HG03103 (cell line): ENCODE measurements around the gene IGFBP3.

Experiments used
- ATAC-seq: cut with Tn5 transposase; IDR thresholded peaks from one replicate; pipeline ENCODE4 v1.9.1; 2021; ENCODE audit warnings: low read depth; ENCODE audit not compliant: unreplicated experiment

Gene IGFBP3

GRCh38 chr7:45876519-45876918, 44.6 kb downstream of the IGFBP3 start:
- no peak for ATAC-seq

DNA sequence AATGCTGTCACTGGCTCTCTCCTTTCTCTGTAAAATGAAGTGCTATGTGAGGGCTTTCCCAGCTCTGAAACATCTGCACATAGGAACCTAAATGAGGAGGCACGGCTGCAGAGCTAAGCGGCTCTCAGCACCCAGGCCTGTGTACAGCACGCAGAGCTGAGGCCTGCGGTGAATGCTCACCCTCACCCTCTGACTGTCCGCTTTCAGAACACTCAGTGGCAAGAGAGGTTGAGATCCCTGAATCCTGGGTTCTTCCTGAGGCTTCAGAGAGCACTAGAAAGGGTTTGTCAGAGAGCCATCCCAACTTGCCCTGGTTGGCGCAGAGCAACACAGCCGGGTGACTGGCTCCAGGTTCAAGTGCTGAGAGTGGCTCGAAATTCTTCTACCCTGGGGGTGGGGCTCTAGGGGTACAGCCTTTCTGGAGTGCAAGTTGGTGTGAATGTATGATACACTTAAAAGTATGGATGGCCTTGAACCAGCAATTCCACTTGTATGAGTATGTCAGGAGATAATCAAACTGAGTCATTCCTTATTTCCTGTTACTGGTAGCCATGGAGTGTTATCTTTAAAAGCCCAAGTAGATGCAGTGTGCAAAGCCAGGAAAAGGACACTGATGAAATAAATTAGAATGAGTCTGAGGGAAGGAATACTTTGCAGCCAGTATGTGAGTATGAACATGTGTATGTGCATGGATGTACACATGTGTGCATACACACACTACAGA, 46.5 kb downstream of the IGFBP3 start:
- ATAC-seq, result no peak

- ATAC-seq, result no peak
These were observed 47.7 kb downstream of the IGFBP3 start for GRCh38 chr7:45873355-45873754.

GRCh38 chr7:45873035-45873354, 48.1 kb downstream of the IGFBP3 start, which contains the start of gene CCDC201:
CCDC201 (minus strand) TSS chr7:45873082; CDS start chr7:45873007, 75 bp downstream.
- ATAC-seq, result no peak

- ATAC-seq, result no peak
These were observed 48.7 kb downstream of the IGFBP3 start for GRCh38 chr7:45872116-45873034.

GRCh38 chr7:45869426-45869825, 51.6 kb downstream of the IGFBP3 start:
- no peak for ATAC-seq

DNA sequence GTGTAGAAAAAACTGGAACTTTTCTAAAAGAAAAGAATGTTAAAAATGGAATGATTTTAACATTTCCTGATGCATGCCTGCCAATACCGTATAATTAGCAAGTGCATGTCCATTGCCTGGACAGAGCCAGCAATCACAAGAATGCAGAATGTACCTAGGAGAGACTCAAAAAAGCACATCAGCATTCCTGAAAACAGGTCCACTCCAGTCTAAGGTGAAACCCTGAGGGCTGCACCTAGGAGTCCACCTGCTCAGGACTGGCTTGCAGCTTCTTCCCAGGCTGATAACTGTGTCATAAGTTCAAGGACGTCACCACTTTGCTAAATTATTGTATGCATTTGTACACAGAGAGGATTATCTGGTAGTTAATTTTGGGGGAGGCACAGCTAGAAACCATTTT, 53.6 kb downstream of the IGFBP3 start:
- no peak for ATAC-seq

GRCh38 chr7:45865594-45866410, 55.3 kb downstream of the IGFBP3 start:
- no peak for ATAC-seq

GRCh38 chr7:45863715-45864114, 57.4 kb downstream of the IGFBP3 start:
- no peak for ATAC-seq
